ENCODE data around the gene RABEP1.

RABEP1 gene

GRCh38 chr17:5269241-5269960, 12.7 kb upstream of the RABEP1 start:
- no peak for DNase-seq

- no peak for DNase-seq
These were observed 9.8 kb upstream of the RABEP1 start for GRCh38 chr17:5272322-5272721.

GRCh38 chr17:5282642-5283217, 646 bp downstream of the RABEP1 start:
- DNase-seq: peak in 1 of 2 donors; percentile 28

- no peak for DNase-seq
These were observed 1.7 kb downstream of the RABEP1 start for GRCh38 chr17:5283571-5284315.

GRCh38 chr17:5284681-5285080, 2.6 kb downstream of the RABEP1 start:
- no peak for DNase-seq

- DNase-seq: no peak
These were observed 4.8 kb downstream of the RABEP1 start for GRCh38 chr17:5286846-5287245.

- DNase-seq: no peak
These were observed 9.7 kb downstream of the RABEP1 start for GRCh38 chr17:5291683-5292350.

GRCh38 chr17:5297245-5297644, 15.2 kb downstream of the RABEP1 start:
- DNase-seq: no peak

GRCh38 chr17:5299383-5299782, 17.3 kb downstream of the RABEP1 start:
- no peak for DNase-seq

- DNase-seq: no peak
These were observed 22.6 kb downstream of the RABEP1 start for GRCh38 chr17:5304636-5305035.

- DNase-seq: no peak
These were observed 27.8 kb downstream of the RABEP1 start for GRCh38 chr17:5309851-5310250.

GRCh38 chr17:5325851-5326250, 43.8 kb downstream of the RABEP1 start:
- DNase-seq: no peak

- DNase-seq: no peak
These were observed 47.9 kb downstream of the RABEP1 start for GRCh38 chr17:5329784-5330557.

GRCh38 chr17:5330981-5331380, 48.9 kb downstream of the RABEP1 start:
- DNase-seq: no peak

GRCh38 chr17:5331506-5331905, 49.4 kb downstream of the RABEP1 start:
- no peak for DNase-seq

GRCh38 chr17:5344914-5345313, 62.8 kb downstream of the RABEP1 start:
- no peak for DNase-seq

GRCh38 chr17:5352681-5353289, 70.7 kb downstream of the RABEP1 start:
- no peak for DNase-seq

GRCh38 chr17:5354310-5354709, 72.2 kb downstream of the RABEP1 start:
- no peak for DNase-seq

- DNase-seq: no peak
These were observed 72.9 kb downstream of the RABEP1 start for GRCh38 chr17:5354886-5355415.

GRCh38 chr17:5355421-5356129, 73.5 kb downstream of the RABEP1 start:
- no peak for DNase-seq

- DNase-seq: no peak
These were observed 79.3 kb downstream of the RABEP1 start for GRCh38 chr17:5361426-5361825.
